Endodermal cell (in vitro differentiated cells): ENCODE measurements around the gene HSPB2. TPM values are rescaled to one million over a fixed set of nuclear protein-coding genes. Genes with fewer than 3 reads are reported as not detected.

ENCODE experiments used
- DNase-seq: peaks from one replicate; pipeline ENCODE4 v3.0.0-alpha.2; 2017
- H3K27ac ChIP-seq: 2 replicates; pipeline ENCODE4 v1.5.1; 2013; ENCODE audit warnings: mild to moderate bottlenecking, low read depth, low read length, moderate library complexity
- H3K27me3 ChIP-seq: 2 replicates; pipeline ENCODE4 v1.6.1; 2013; ENCODE audit warnings: mild to moderate bottlenecking, low read length, moderate library complexity; ENCODE audit not compliant: insufficient read depth, control insufficient read depth, poor library complexity, severe bottlenecking
- H3K36me3 ChIP-seq: 2 replicates; pipeline ENCODE4 v1.7.0; 2013; ENCODE audit warnings: mild to moderate bottlenecking, low read length, moderate library complexity; ENCODE audit not compliant: control insufficient read depth, insufficient read depth
- H3K4me1 ChIP-seq: one replicate; pipeline ENCODE4 v1.7.0; 2013; ENCODE audit warnings: low read length; ENCODE audit not compliant: control insufficient read depth, insufficient read depth
- H3K4me3 ChIP-seq: 2 replicates; pipeline ENCODE4 v1.5.1; 2013; ENCODE audit warnings: mild to moderate bottlenecking, low read length, moderate library complexity
- H3K9ac ChIP-seq: 2 replicates; pipeline ENCODE4 v1.6.1; 2013; ENCODE audit warnings: mild to moderate bottlenecking, low read length, moderate library complexity; ENCODE audit not compliant: poor library complexity, severe bottlenecking; ENCODE audit errors: extremely low read depth
- H3K9me3 ChIP-seq: 2 replicates; pipeline ENCODE4 v1.6.1; 2013; ENCODE audit warnings: mild to moderate bottlenecking, low read length, moderate library complexity; ENCODE audit not compliant: control insufficient read depth
- H3K27ac Mint-ChIP-seq: 2 replicates; pipeline ENCODE4 v1.8.0; 2020; ENCODE audit warnings: mixed read lengths
- H3K27me3 Mint-ChIP-seq: 2 replicates; pipeline ENCODE4 v1.8.0; 2021; ENCODE audit warnings: mild to moderate bottlenecking, mixed read lengths; ENCODE audit not compliant: insufficient read depth
- H3K36me3 Mint-ChIP-seq: 2 replicates; pipeline ENCODE4 v1.8.0; 2020; ENCODE audit warnings: low read depth, mixed read lengths
- H3K4me1 Mint-ChIP-seq: 2 replicates; pipeline ENCODE4 v1.8.0; 2020; ENCODE audit warnings: mixed read lengths
- H3K4me3 Mint-ChIP-seq: 2 replicates; pipeline ENCODE4 v1.8.0; 2020; ENCODE audit warnings: mild to moderate bottlenecking, moderate library complexity, mixed read lengths
- H3K9me3 Mint-ChIP-seq: 2 replicates; pipeline ENCODE4 v1.8.0; 2020; ENCODE audit warnings: mild to moderate bottlenecking, mixed read lengths
- WGBS, 2 experiments: methylation state at CpG; one replicate each; pipeline versions ENCODE4 v1.1.5 to v1.1.7; 2013; ENCODE audit warnings: missing lambda C conversion rate in 2 of 2, mixed read lengths in 1 of 2; ENCODE audit not compliant: insufficient coverage in 1 of 2, insufficient read length in 1 of 2; 5-methylcytosine and 5-hydroxymethylcytosine counted together
- total RNA-seq, 2 donors: library from RNA; stranded (reverse); fragmentation: NEBNext Ultra II Directional in 1 of 2; extraction: Animal tissue kit (Norgen Biotek cat#: 25700) in 1 of 2; gene quantifications; 2 replicates in 1 of 2; 3 replicates in 1 of 2; pipeline ENCODE4 v1.2.1, GENCODE V29; 2021
- TF ChIP-seq, protein P1 (sequence below): fragments of 200-600 bp; sonication (generic); conservative IDR thresholded peaks from 2 replicates; pipeline ENCODE4 v1.5.0; 2021; ENCODE audit warnings: antibody characterized with exemption, mild to moderate bottlenecking

Gene HSPB2
- total RNA-seq, 2 donors from 2014 or later = 0.20 to 0.33 TPM

DNA sequence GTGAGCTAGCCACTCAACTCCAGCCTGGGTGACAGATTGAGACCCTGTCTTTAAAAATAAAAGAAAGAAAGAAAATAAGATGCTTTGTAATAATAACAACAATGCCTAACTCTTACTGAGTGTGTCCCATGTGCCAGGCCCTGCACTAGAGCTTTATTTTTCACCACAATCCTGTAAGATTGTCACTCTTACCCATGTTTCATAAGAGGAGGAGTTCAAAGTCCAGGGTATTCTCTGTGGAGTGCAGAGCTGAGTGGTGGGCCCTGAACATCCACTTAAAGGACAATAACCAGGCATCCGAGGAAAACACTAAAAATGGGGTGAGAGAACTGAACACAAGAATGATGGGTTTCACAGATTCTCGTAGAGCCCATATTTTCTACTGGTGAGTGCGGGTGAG is 5.3 kb downstream of the HSPB2 start:
- Mint-ChIP-seq H3K4me1 (peaks cover 10% of the 10 kb centered on the region), H3K4me3 (no peak overlapping the region), H3K27me3 (peaks cover 5% of the 10 kb centered on the region), H3K9me3 (no peaks in the 10 kb centered on the region), H3K27ac (no peak overlapping the region), H3K36me3 (no peaks in the 10 kb centered on the region)
- Histone ChIP-seq H3K36me3 (no peaks in the 10 kb centered on the region), H3K4me1 (no peaks in the 10 kb centered on the region), H3K4me3 (no peak overlapping the region), H3K9me3 (no peaks in the 10 kb centered on the region), H3K27me3 (no peaks in the 10 kb centered on the region), H3K27ac (no peak overlapping the region), H3K9ac (no peak overlapping the region)
- DNase-seq = no peak
- WGBS, 2 experiments = 91 to 100% methylated on average over 3 of the region's 3 CpGs
- TF ChIP-seq, protein P1, sequence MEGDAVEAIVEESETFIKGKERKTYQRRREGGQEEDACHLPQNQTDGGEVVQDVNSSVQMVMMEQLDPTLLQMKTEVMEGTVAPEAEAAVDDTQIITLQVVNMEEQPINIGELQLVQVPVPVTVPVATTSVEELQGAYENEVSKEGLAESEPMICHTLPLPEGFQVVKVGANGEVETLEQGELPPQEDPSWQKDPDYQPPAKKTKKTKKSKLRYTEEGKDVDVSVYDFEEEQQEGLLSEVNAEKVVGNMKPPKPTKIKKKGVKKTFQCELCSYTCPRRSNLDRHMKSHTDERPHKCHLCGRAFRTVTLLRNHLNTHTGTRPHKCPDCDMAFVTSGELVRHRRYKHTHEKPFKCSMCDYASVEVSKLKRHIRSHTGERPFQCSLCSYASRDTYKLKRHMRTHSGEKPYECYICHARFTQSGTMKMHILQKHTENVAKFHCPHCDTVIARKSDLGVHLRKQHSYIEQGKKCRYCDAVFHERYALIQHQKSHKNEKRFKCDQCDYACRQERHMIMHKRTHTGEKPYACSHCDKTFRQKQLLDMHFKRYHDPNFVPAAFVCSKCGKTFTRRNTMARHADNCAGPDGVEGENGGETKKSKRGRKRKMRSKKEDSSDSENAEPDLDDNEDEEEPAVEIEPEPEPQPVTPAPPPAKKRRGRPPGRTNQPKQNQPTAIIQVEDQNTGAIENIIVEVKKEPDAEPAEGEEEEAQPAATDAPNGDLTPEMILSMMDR = no peak

DNA sequence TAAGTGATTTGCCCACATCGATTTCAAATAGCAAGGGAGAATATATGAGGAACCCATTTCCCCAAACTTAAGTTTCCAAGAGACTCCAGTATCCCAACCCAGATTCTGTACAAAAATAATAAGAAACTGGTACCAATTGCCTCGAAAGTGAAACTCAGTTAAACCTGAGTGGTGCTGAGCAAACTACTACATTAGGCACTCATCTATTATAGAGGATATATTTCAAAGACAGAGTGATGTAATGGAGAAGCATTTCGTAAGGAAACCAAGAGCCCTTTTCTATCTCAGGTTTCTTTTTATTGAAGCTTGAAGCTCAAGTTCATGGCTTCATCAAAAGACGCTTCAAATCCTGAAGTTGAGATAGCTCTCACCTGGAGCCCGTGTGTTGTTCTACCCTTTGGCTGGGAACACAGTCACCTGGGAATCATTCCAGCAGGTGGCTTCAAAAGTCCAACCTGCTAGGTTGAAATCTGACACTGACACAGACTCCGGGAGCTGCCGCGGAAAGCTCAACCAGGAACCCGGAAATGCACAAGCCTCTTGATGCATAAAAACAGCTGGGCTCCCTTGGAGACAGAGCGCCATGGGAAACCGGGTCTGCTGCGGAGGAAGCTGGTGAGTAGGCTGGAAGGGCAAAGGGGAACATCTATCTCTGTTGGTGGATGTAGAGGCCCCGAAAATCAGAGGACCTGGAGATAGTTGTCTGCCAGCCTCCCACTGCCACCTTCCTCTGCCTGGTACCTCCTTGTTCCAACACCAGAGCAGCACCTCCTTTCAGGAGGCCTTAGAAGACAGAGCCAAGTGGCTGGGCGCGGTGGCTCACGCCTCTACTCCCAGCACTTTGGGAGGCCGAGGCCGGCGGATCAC is 6.1 kb downstream of the HSPB2 start, which contains the start of gene C11orf52:
Gene C11orf52, plus strand, starts transcription at position 524 of the 867 bp plus-strand sequence. Its CDS starts 60 bp downstream, at position 584.
- Histone ChIP-seq H3K9me3 (no peaks in the 10 kb centered on the region), H3K27ac (no peak within 1 kb of the TSS), H3K9ac (no peak within 1 kb of the TSS), H3K36me3 (no peaks in the 10 kb centered on the region), H3K4me3 (no peak within 1 kb of the TSS), H3K27me3 (no peaks in the 10 kb centered on the region), H3K4me1 (no peaks in the 10 kb centered on the region)
- H3K4me3 Mint-ChIP-seq = peak within 1 kb of the TSS; percentile 53
- TF ChIP-seq, protein P1 = peak; percentile 57
- H3K36me3 Mint-ChIP-seq = no peaks in the 10 kb centered on the region
- peak; percentile 92 for DNase-seq
- 63 to 68% methylated on average over 16 to 19 of the region's 19 CpGs for WGBS, 2 experiments
- H3K4me1 Mint-ChIP-seq = peaks cover 18% of the 10 kb centered on the region
- H3K27ac Mint-ChIP-seq = peak within 1 kb of the TSS; percentile 89
- peaks cover 4% of the 10 kb centered on the region for H3K27me3 Mint-ChIP-seq
- no peaks in the 10 kb centered on the region for H3K9me3 Mint-ChIP-seq

DNA sequence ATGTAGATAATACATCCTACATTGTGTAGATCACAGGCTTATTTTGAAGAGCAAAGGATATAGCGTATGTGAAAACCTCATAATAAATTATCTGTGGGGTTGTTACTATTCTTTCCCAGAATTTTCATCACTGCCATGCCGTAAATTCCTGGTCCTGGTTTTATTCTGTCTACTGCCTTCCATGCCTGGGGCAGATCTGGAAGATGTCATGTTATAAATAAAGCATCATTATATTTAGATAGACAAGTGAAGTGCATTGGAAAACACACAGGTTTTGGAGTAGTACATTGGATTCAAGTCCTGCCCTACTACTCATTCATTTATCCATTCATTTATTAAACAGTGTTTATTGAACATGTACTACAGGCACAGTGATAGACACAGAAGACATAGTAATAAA is 8.4 kb downstream of the HSPB2 start:
- Histone ChIP-seq H3K4me3 (no peak overlapping the region), H3K9me3 (no peaks in the 10 kb centered on the region), H3K4me1 (no peaks in the 10 kb centered on the region), H3K27me3 (no peaks in the 10 kb centered on the region), H3K27ac (no peak overlapping the region), H3K9ac (no peak overlapping the region), H3K36me3 (no peaks in the 10 kb centered on the region)
- H3K4me1 Mint-ChIP-seq = peaks cover 37% of the 10 kb centered on the region
- H3K27ac Mint-ChIP-seq = no peak overlapping the region
- 93% methylated on average over 2 of the region's 2 CpGs; no CpG with 5 or more reads in 1 of the 2 experiments for WGBS, 2 experiments
- TF ChIP-seq, protein P1 = no peak
- H3K9me3 Mint-ChIP-seq = no peaks in the 10 kb centered on the region
- no peaks in the 10 kb centered on the region for H3K36me3 Mint-ChIP-seq
- DNase-seq = no peak
- H3K4me3 Mint-ChIP-seq = no peak overlapping the region
- no peaks in the 10 kb centered on the region for H3K27me3 Mint-ChIP-seq
